Measurements from ENCODE around the gene SLC38A1.
A peak's percentile ranks its signal among the peaks of the same experiment; 100 is the strongest.
"Not testable (repeated sequence)": the region's sequence is repeated elsewhere in the genome, so short reads cannot be mapped to it uniquely, and the experiment has no call there.

The SLC38A1 gene

GRCh38 chr12:46268583-46269428, at the start of gene SLC38A1:
TSS of gene SLC38A1 (minus strand) at chr12:46269043. CDS start at chr12:46239800, 29,243 bp downstream.
- no peak for DNase-seq (ENCODE audit: low spot score)

GRCh38 chr12:46318037-46318436, 49.2 kb upstream of the SLC38A1 start:
- no peak for DNase-seq (ENCODE audit: low spot score)

GRCh38 chr12:46304070-46304469, 35.2 kb upstream of the SLC38A1 start:
- DNase-seq (ENCODE audit: low spot score): no peak

- peak; percentile 50 for DNase-seq (ENCODE audit: low spot score)
These were observed 34.3 kb upstream of the SLC38A1 start for GRCh38 chr12:46303039-46303666.

GRCh38 chr12:46300910-46301309, 32.1 kb upstream of the SLC38A1 start:
- DNase-seq (ENCODE audit: low spot score): no peak

GRCh38 chr12:46299851-46300250, 31.0 kb upstream of the SLC38A1 start:
- DNase-seq (ENCODE audit: low spot score): no peak

- no peak for DNase-seq (ENCODE audit: low spot score)
These were observed 29.4 kb upstream of the SLC38A1 start for GRCh38 chr12:46298261-46298660.

GRCh38 chr12:46296822-46297221, 28.0 kb upstream of the SLC38A1 start:
- DNase-seq (ENCODE audit: low spot score): no peak

GRCh38 chr12:46292754-46293402, 24.0 kb upstream of the SLC38A1 start:
- no peak for DNase-seq (ENCODE audit: low spot score)

- DNase-seq (ENCODE audit: low spot score): not testable (repeated sequence)
These were observed 23.1 kb upstream of the SLC38A1 start for GRCh38 chr12:46291953-46292352.

GRCh38 chr12:46285177-46285576, 16.3 kb upstream of the SLC38A1 start:
- DNase-seq (ENCODE audit: low spot score): not testable (repeated sequence)

- no peak for DNase-seq (ENCODE audit: low spot score)
These were observed 14.0 kb upstream of the SLC38A1 start for GRCh38 chr12:46282829-46283228.

- DNase-seq (ENCODE audit: low spot score): no peak
These were observed 7.9 kb upstream of the SLC38A1 start for GRCh38 chr12:46276756-46277155.

- DNase-seq (ENCODE audit: low spot score): no peak
These were observed 3.0 kb upstream of the SLC38A1 start for GRCh38 chr12:46271863-46272262.

GRCh38 chr12:46269429-46270241, 792 bp upstream of the SLC38A1 start:
- DNase-seq (ENCODE audit: low spot score): no peak

GRCh38 chr12:46267825-46268582, 839 bp downstream of the SLC38A1 start:
- no peak for DNase-seq (ENCODE audit: low spot score)

GRCh38 chr12:46267575-46267824, 1.3 kb downstream of the SLC38A1 start:
- DNase-seq (ENCODE audit: low spot score): no peak

GRCh38 chr12:46266869-46267574, 1.8 kb downstream of the SLC38A1 start:
- no peak for DNase-seq (ENCODE audit: low spot score)

GRCh38 chr12:46266382-46266791, 2.5 kb downstream of the SLC38A1 start:
- DNase-seq (ENCODE audit: low spot score): no peak

GRCh38 chr12:46265734-46266133, 3.1 kb downstream of the SLC38A1 start:
- no peak for DNase-seq (ENCODE audit: low spot score)

GRCh38 chr12:46265102-46265501, 3.7 kb downstream of the SLC38A1 start:
- no peak for DNase-seq (ENCODE audit: low spot score)

Measured in COLO829 (cell line).